Neural cell (in vitro differentiated cells): ENCODE measurements around the gene NELL1. TPM values are rescaled to one million over a fixed set of nuclear protein-coding genes. Genes with fewer than 3 reads are reported as not detected.

Experiments used
- H2AFZ ChIP-seq: fragments of 200-600, 300-800 bp; sonication (generic), shearing (Covaris generic); 2 replicates; pipeline ENCODE4 v1.6.0; 2014; ENCODE audit warnings: low read depth, mild to moderate bottlenecking, antibody characterized with exemption, low read length, moderate library complexity
- H3F3A ChIP-seq: fragments of 200-600 bp; shearing (Covaris generic); 2 replicates; pipeline ENCODE4 v1.6.1; 2016; ENCODE audit warnings: mild to moderate bottlenecking, moderate library complexity, mixed read lengths, antibody characterized with exemption, low read length; ENCODE audit not compliant: insufficient read depth, poor library complexity, severe bottlenecking
- H3K27ac ChIP-seq: fragments of 200-600, 300-800 bp; sonication (generic), shearing (Covaris generic); 2 replicates; pipeline ENCODE4 v1.5.1; 2014; ENCODE audit warnings: mild to moderate bottlenecking, low read length, moderate library complexity
- H3K27me3 ChIP-seq: fragments of 300-800, 200-600 bp; sonication (generic), shearing (Covaris generic); 2 replicates; pipeline ENCODE4 v1.6.0; 2014; ENCODE audit warnings: mild to moderate bottlenecking, low read depth, low read length, moderate library complexity; ENCODE audit not compliant: insufficient read depth
- H3K36me3 ChIP-seq: fragments of 300-800, 200-600 bp; sonication (generic), shearing (Covaris generic); 2 replicates; pipeline ENCODE4 v1.5.1; 2014; ENCODE audit warnings: mild to moderate bottlenecking, antibody characterized with exemption, low read length, moderate library complexity; ENCODE audit not compliant: insufficient read depth
- H3K4me2 ChIP-seq: fragments of 300-800, 200-600 bp; sonication (generic), shearing (Covaris generic); 2 replicates; pipeline ENCODE4 v1.6.0; 2014; ENCODE audit warnings: mild to moderate bottlenecking, low read length
- H3K4me3 ChIP-seq: fragments of 300-800, 200-600 bp; sonication (generic), shearing (Covaris generic); 2 replicates; pipeline ENCODE4 v1.5.1; 2014; ENCODE audit warnings: mild to moderate bottlenecking, low read length, moderate library complexity
- H3K79me2 ChIP-seq: fragments of 200-600 bp; shearing (Covaris generic); replicated peaks from 2 replicates; pipeline ENCODE4 v1.6.0; 2014; ENCODE audit warnings: mild to moderate bottlenecking, low read length, moderate library complexity; ENCODE audit not compliant: insufficient read depth
- H3K9ac ChIP-seq: fragments of 300-800, 200-600 bp; sonication (generic), shearing (Covaris generic); 2 replicates; pipeline ENCODE4 v1.6.1; 2016; ENCODE audit warnings: mild to moderate bottlenecking, low read length, mixed read lengths
- H3K9me2 ChIP-seq: fragments of 200-600 bp; shearing (Covaris generic); 2 replicates; pipeline ENCODE4 v1.6.1; 2016; ENCODE audit warnings: mild to moderate bottlenecking, low read length, mixed read lengths; ENCODE audit not compliant: insufficient read depth
- H3K9me3 ChIP-seq: fragments of 200-600, 300-800 bp; sonication (generic), shearing (Covaris generic); 2 replicates; pipeline ENCODE4 v1.6.1; 2016; ENCODE audit warnings: mild to moderate bottlenecking, mixed run types, low read length, moderate library complexity, mixed read lengths
- H4K20me1 ChIP-seq: fragments of 200-600 bp; shearing (Covaris generic); 2 replicates; pipeline ENCODE4 v1.6.1; 2016; ENCODE audit warnings: mild to moderate bottlenecking, mixed run types; ENCODE audit not compliant: insufficient read depth
- CTCF ChIP-seq: fragments of 450-650 bp; IDR thresholded peaks from 2 replicates; pipeline ENCODE4 v1.5.1; 2014; ENCODE audit warnings: antibody characterized with exemption, mild to moderate bottlenecking, moderate library complexity; ENCODE audit not compliant: poor library complexity, severe bottlenecking
- EP300 ChIP-seq: fragments of 450-650 bp; conservative IDR thresholded peaks from 2 replicates; pipeline ENCODE4 v1.6.1; 2014; ENCODE audit warnings: antibody characterized with exemption, mild to moderate bottlenecking, moderate library complexity; ENCODE audit not compliant: poor library complexity, severe bottlenecking
- EZH2 ChIP-seq: fragments of 200-600, 300-800 bp; shearing (Covaris generic), sonication (generic); IDR thresholded peaks from 2 replicates; pipeline ENCODE4 v1.6.1; 2014; ENCODE audit warnings: antibody characterized with exemption, low read length, borderline replicate concordance, mild to moderate bottlenecking; ENCODE audit not compliant: insufficient read depth, poor library complexity, severe bottlenecking
- MXI1 ChIP-seq: fragments of 450-650 bp; conservative IDR thresholded peaks from 2 replicates; pipeline ENCODE4 v1.6.1; 2014; ENCODE audit warnings: antibody characterized with exemption, mild to moderate bottlenecking; ENCODE audit not compliant: poor library complexity, severe bottlenecking
- POLR2AphosphoS5 ChIP-seq: IDR thresholded peaks from 2 replicates; pipeline ENCODE4 v1.6.1; 2012
- RAD21 ChIP-seq: fragments of 450-650 bp; conservative IDR thresholded peaks from 2 replicates; pipeline ENCODE4 v1.6.1; 2014; ENCODE audit warnings: antibody characterized with exemption, mild to moderate bottlenecking, moderate library complexity
- REST ChIP-seq: IDR thresholded peaks from 2 replicates; pipeline ENCODE4 v1.6.1; 2012; ENCODE audit warnings: borderline replicate concordance
- SMC3 ChIP-seq: fragments of 450-650 bp; conservative IDR thresholded peaks from 2 replicates; pipeline ENCODE4 v1.6.1; 2014; ENCODE audit warnings: antibody characterized with exemption, mild to moderate bottlenecking, moderate library complexity; ENCODE audit not compliant: poor library complexity
- TAF1 ChIP-seq: IDR thresholded peaks from 2 replicates; pipeline ENCODE4 v1.6.1; 2012; ENCODE audit warnings: low read depth
- polyA plus RNA-seq: library from polyadenylated mRNA; depleted of rRNA; stranded (reverse); fragments of >200 nt; gene quantifications from 2 replicates; pipeline ENCODE4 v1.2.3, GENCODE V29; 2014

The NELL1 gene
- polyA plus RNA-seq, 1 donor from 2014 or later: 70.4 TPM

GRCh38 chr11:20762116-20762844 lies 92.9 kb downstream of the NELL1 start:
- Histone ChIP-seq H3K4me3 (no peak overlapping the region), H3K27ac (no peak overlapping the region), H3K9ac (no peak overlapping the region)

GRCh38 chr11:20762980-20763379 lies 93.6 kb downstream of the NELL1 start:
- Histone ChIP-seq H2AFZ (no peak overlapping the region), H3K27me3 (no peaks in the 10 kb centered on the region), H3K4me2 (no peak overlapping the region), H3K9me3 (no peaks in the 10 kb centered on the region), H3K9ac (no peak overlapping the region), H3F3A (no peaks in the 10 kb centered on the region), H4K20me1 (no peaks in the 10 kb centered on the region), H3K79me2 (no peaks in the 10 kb centered on the region), H3K36me3 (no peaks in the 10 kb centered on the region), H3K27ac (no peak overlapping the region), H3K9me2 (no peaks in the 10 kb centered on the region), H3K4me3 (no peak overlapping the region)
- TF ChIP-seq MXI1 (no peak), CTCF (no peak), REST (no peak), SMC3 (no peak), EP300 (no peak), POLR2AphosphoS5 (no peak), RAD21 (no peak), EZH2 (no peak), TAF1 (no peak)

More at GRCh38 chr11:20762116-20762844, 92.9 kb downstream of the NELL1 start:
- Histone ChIP-seq H3K36me3 (no peaks in the 10 kb centered on the region), H3K4me2 (no peak overlapping the region), H3K9me3 (no peaks in the 10 kb centered on the region), H2AFZ (no peak overlapping the region), H3K79me2 (no peaks in the 10 kb centered on the region), H3F3A (no peaks in the 10 kb centered on the region), H4K20me1 (no peaks in the 10 kb centered on the region), H3K27me3 (no peaks in the 10 kb centered on the region), H3K9me2 (no peaks in the 10 kb centered on the region)
- TF ChIP-seq EP300 (no peak), EZH2 (no peak), TAF1 (no peak), POLR2AphosphoS5 (no peak), REST (no peak)
